SK-N-MC (cell line): ENCODE results near the gene ST6GALNAC5.

Experiments used
- EZH2 ChIP-seq: fragments of 200-600 bp; sonication (generic); IDR thresholded peaks from one replicate; pipeline ENCODE4 v1.6.1; 2017; ENCODE audit warnings: antibody characterized with exemption
- POLR2AphosphoS5 ChIP-seq: IDR thresholded peaks from 2 replicates; pipeline ENCODE4 v1.6.1; 2012; ENCODE audit warnings: mild to moderate bottlenecking, low read depth, low read length, borderline replicate concordance

- TF ChIP-seq EZH2 (no peak), POLR2AphosphoS5 (no peak)
Measured at GRCh38 chr1:77024500-77024899, 157.2 kb downstream of the ST6GALNAC5 start.
